Neural cell (in vitro differentiated cells): Measurements from ENCODE around the gene KIRREL2. TPM values are rescaled to one million over a fixed set of nuclear protein-coding genes. Genes with fewer than 3 reads are reported as not detected.

Experiments used
- H2AFZ ChIP-seq: fragments of 200-600, 300-800 bp; sonication (generic), shearing (Covaris generic); 2 replicates; pipeline ENCODE4 v1.6.0; 2014; ENCODE audit warnings: low read depth, mild to moderate bottlenecking, antibody characterized with exemption, low read length, moderate library complexity
- H3F3A ChIP-seq: fragments of 200-600 bp; shearing (Covaris generic); 2 replicates; pipeline ENCODE4 v1.6.1; 2016; ENCODE audit warnings: mild to moderate bottlenecking, moderate library complexity, mixed read lengths, antibody characterized with exemption, low read length; ENCODE audit not compliant: insufficient read depth, poor library complexity, severe bottlenecking
- H3K27ac ChIP-seq: fragments of 200-600, 300-800 bp; sonication (generic), shearing (Covaris generic); 2 replicates; pipeline ENCODE4 v1.5.1; 2014; ENCODE audit warnings: mild to moderate bottlenecking, low read length, moderate library complexity
- H3K27me3 ChIP-seq: fragments of 300-800, 200-600 bp; sonication (generic), shearing (Covaris generic); 2 replicates; pipeline ENCODE4 v1.6.0; 2014; ENCODE audit warnings: mild to moderate bottlenecking, low read depth, low read length, moderate library complexity; ENCODE audit not compliant: insufficient read depth
- H3K36me3 ChIP-seq: fragments of 300-800, 200-600 bp; sonication (generic), shearing (Covaris generic); 2 replicates; pipeline ENCODE4 v1.5.1; 2014; ENCODE audit warnings: mild to moderate bottlenecking, antibody characterized with exemption, low read length, moderate library complexity; ENCODE audit not compliant: insufficient read depth
- H3K4me2 ChIP-seq: fragments of 300-800, 200-600 bp; sonication (generic), shearing (Covaris generic); 2 replicates; pipeline ENCODE4 v1.6.0; 2014; ENCODE audit warnings: mild to moderate bottlenecking, low read length
- H3K4me3 ChIP-seq: fragments of 300-800, 200-600 bp; sonication (generic), shearing (Covaris generic); 2 replicates; pipeline ENCODE4 v1.5.1; 2014; ENCODE audit warnings: mild to moderate bottlenecking, low read length, moderate library complexity
- H3K79me2 ChIP-seq: fragments of 200-600 bp; shearing (Covaris generic); replicated peaks from 2 replicates; pipeline ENCODE4 v1.6.0; 2014; ENCODE audit warnings: mild to moderate bottlenecking, low read length, moderate library complexity; ENCODE audit not compliant: insufficient read depth
- H3K9ac ChIP-seq: fragments of 300-800, 200-600 bp; sonication (generic), shearing (Covaris generic); 2 replicates; pipeline ENCODE4 v1.6.1; 2016; ENCODE audit warnings: mild to moderate bottlenecking, low read length, mixed read lengths
- H3K9me2 ChIP-seq: fragments of 200-600 bp; shearing (Covaris generic); 2 replicates; pipeline ENCODE4 v1.6.1; 2016; ENCODE audit warnings: mild to moderate bottlenecking, low read length, mixed read lengths; ENCODE audit not compliant: insufficient read depth
- H3K9me3 ChIP-seq: fragments of 200-600, 300-800 bp; sonication (generic), shearing (Covaris generic); 2 replicates; pipeline ENCODE4 v1.6.1; 2016; ENCODE audit warnings: mild to moderate bottlenecking, mixed run types, low read length, moderate library complexity, mixed read lengths
- H4K20me1 ChIP-seq: fragments of 200-600 bp; shearing (Covaris generic); 2 replicates; pipeline ENCODE4 v1.6.1; 2016; ENCODE audit warnings: mild to moderate bottlenecking, mixed run types; ENCODE audit not compliant: insufficient read depth
- CTCF ChIP-seq: fragments of 450-650 bp; IDR thresholded peaks from 2 replicates; pipeline ENCODE4 v1.5.1; 2014; ENCODE audit warnings: antibody characterized with exemption, mild to moderate bottlenecking, moderate library complexity; ENCODE audit not compliant: poor library complexity, severe bottlenecking
- EP300 ChIP-seq: fragments of 450-650 bp; conservative IDR thresholded peaks from 2 replicates; pipeline ENCODE4 v1.6.1; 2014; ENCODE audit warnings: antibody characterized with exemption, mild to moderate bottlenecking, moderate library complexity; ENCODE audit not compliant: poor library complexity, severe bottlenecking
- EZH2 ChIP-seq: fragments of 200-600, 300-800 bp; shearing (Covaris generic), sonication (generic); IDR thresholded peaks from 2 replicates; pipeline ENCODE4 v1.6.1; 2014; ENCODE audit warnings: antibody characterized with exemption, low read length, borderline replicate concordance, mild to moderate bottlenecking; ENCODE audit not compliant: insufficient read depth, poor library complexity, severe bottlenecking
- MXI1 ChIP-seq: fragments of 450-650 bp; conservative IDR thresholded peaks from 2 replicates; pipeline ENCODE4 v1.6.1; 2014; ENCODE audit warnings: antibody characterized with exemption, mild to moderate bottlenecking; ENCODE audit not compliant: poor library complexity, severe bottlenecking
- POLR2AphosphoS5 ChIP-seq: IDR thresholded peaks from 2 replicates; pipeline ENCODE4 v1.6.1; 2012
- RAD21 ChIP-seq: fragments of 450-650 bp; conservative IDR thresholded peaks from 2 replicates; pipeline ENCODE4 v1.6.1; 2014; ENCODE audit warnings: antibody characterized with exemption, mild to moderate bottlenecking, moderate library complexity
- REST ChIP-seq: IDR thresholded peaks from 2 replicates; pipeline ENCODE4 v1.6.1; 2012; ENCODE audit warnings: borderline replicate concordance
- SMC3 ChIP-seq: fragments of 450-650 bp; conservative IDR thresholded peaks from 2 replicates; pipeline ENCODE4 v1.6.1; 2014; ENCODE audit warnings: antibody characterized with exemption, mild to moderate bottlenecking, moderate library complexity; ENCODE audit not compliant: poor library complexity
- TAF1 ChIP-seq: IDR thresholded peaks from 2 replicates; pipeline ENCODE4 v1.6.1; 2012; ENCODE audit warnings: low read depth
- polyA plus RNA-seq: library from polyadenylated mRNA; depleted of rRNA; stranded (reverse); fragments of >200 nt; gene quantifications from 2 replicates; pipeline ENCODE4 v1.2.3, GENCODE V29; 2014

Gene KIRREL2
- polyA plus RNA-seq, 1 donor from 2014 or later, result 0.79 TPM

GRCh38 chr19:35822579-35822978 is 34.1 kb upstream of the KIRREL2 start:
- TF ChIP-seq CTCF (no peak), EP300 (no peak), TAF1 (no peak), POLR2AphosphoS5 (no peak), SMC3 (no peak), EZH2 (no peak), RAD21 (no peak), MXI1 (no peak)
- Histone ChIP-seq H3F3A (no peaks in the 10 kb centered on the region), H3K36me3 (no peaks in the 10 kb centered on the region), H4K20me1 (no peaks in the 10 kb centered on the region), H3K4me2 (no peak overlapping the region), H3K4me3 (no peak overlapping the region), H3K9me3 (no peaks in the 10 kb centered on the region), H3K9me2 (no peaks in the 10 kb centered on the region), H3K79me2 (no peaks in the 10 kb centered on the region), H3K27ac (no peak overlapping the region), H3K27me3 (no peaks in the 10 kb centered on the region), H3K9ac (no peak overlapping the region), H2AFZ (no peak overlapping the region)

- Histone ChIP-seq H3K9me3 (no peaks in the 10 kb centered on the region), H3K4me2 (no peak overlapping the region), H3K36me3 (no peaks in the 10 kb centered on the region), H3K27me3 (peaks cover 6% of the 10 kb centered on the region), H3K27ac (no peak overlapping the region), H2AFZ (no peak overlapping the region), H3F3A (no peaks in the 10 kb centered on the region), H3K9ac (no peak overlapping the region), H4K20me1 (no peaks in the 10 kb centered on the region), H3K9me2 (no peaks in the 10 kb centered on the region), H3K4me3 (no peak overlapping the region), H3K79me2 (no peaks in the 10 kb centered on the region)
- TF ChIP-seq POLR2AphosphoS5 (no peak), RAD21 (no peak), REST (no peak), SMC3 (no peak), TAF1 (no peak), EZH2 (no peak), MXI1 (no peak), CTCF (no peak), EP300 (no peak)
These were observed 32.6 kb upstream of the KIRREL2 start for GRCh38 chr19:35824150-35824549.
